Omental fat pad (tissue), 4 donors: ENCODE measurements around the gene PRSS21. TPM values are rescaled to one million over a fixed set of nuclear protein-coding genes. Genes with fewer than 3 reads are reported as not detected.

Experiments
- ATAC-seq: fragments of 150-250 bp; one replicate; pipeline ENCODE4 v1.9.1; 2016; ENCODE audit warnings: mild to moderate bottlenecking, moderate library complexity; ENCODE audit not compliant: low FRiP score
- DNase-seq: peaks from one replicate; pipeline ENCODE4 v3.0.0-alpha.2; 2019; ENCODE audit warnings: low spot score
- total RNA-seq, 4 donors: library from RNA; depleted of rRNA; stranded (reverse); fragments of >200 nt; gene quantifications; one replicate each; pipeline ENCODE4 v1.1.0, GENCODE V29; 2016
- TF ChIP-seq, protein P1 (sequence below), 3 donors: fragments of 450-650 bp; IDR thresholded peaks; one replicate each; pipeline ENCODE4 v1.5.1; 2016 to 2017; ENCODE audit warnings: antibody characterized with exemption in 3 of 3, mild to moderate bottlenecking in 3 of 3, moderate library complexity in 2 of 3

PRSS21 gene
- total RNA-seq, 4 donors from 2014 or later, result 0.65 to 1.0 TPM; not detected in 2

DNA sequence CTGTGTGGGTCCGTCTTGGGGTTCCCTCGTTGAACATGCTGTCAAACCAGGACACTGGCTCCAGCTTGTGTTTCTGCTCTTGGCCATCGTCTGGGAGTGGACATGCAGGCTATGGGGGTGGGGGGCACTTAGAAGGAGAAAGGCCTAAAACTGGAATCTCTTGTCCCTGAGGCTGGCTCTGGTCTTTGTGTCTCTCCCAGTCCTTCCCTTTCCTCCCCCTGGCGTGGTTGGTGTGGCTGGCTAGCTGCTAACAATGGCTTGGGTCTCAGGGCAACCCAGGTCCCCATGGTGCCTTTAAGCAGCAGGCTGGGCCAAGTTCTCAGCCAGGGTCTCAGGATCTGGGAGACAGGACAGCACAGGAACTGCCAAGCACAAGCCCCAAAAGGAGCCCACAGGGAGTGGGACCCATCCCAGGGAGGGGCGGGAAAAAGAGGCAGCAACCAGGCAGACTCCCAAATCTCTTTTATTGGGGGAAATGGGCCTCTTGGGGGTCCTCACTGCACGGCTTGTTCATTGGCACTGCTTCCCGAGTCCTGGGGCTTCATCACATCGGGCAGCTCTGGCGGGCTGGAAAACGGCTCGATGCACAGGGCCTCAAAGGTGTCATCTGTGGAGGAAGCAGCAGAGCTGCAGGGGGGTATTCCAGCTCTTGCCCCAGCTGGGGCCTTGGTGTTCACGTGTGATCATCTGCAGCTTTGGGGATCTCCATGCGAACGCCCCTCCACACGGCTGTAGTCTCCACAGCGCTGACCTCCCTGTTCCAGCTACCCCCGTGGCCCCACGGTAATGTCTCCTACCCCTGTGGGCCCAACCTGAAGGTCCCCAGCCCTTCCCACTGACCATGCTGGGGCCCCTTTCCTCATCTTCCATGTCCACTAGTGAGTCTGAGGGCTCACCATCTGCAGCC is 45.3 kb upstream of the PRSS21 start:
- TF ChIP-seq, protein P1, sequence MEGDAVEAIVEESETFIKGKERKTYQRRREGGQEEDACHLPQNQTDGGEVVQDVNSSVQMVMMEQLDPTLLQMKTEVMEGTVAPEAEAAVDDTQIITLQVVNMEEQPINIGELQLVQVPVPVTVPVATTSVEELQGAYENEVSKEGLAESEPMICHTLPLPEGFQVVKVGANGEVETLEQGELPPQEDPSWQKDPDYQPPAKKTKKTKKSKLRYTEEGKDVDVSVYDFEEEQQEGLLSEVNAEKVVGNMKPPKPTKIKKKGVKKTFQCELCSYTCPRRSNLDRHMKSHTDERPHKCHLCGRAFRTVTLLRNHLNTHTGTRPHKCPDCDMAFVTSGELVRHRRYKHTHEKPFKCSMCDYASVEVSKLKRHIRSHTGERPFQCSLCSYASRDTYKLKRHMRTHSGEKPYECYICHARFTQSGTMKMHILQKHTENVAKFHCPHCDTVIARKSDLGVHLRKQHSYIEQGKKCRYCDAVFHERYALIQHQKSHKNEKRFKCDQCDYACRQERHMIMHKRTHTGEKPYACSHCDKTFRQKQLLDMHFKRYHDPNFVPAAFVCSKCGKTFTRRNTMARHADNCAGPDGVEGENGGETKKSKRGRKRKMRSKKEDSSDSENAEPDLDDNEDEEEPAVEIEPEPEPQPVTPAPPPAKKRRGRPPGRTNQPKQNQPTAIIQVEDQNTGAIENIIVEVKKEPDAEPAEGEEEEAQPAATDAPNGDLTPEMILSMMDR (IDR thresholded peaks at IDR 0.05), result no peak
- ATAC-seq (no peak), DNase-seq (no peak)

DNA sequence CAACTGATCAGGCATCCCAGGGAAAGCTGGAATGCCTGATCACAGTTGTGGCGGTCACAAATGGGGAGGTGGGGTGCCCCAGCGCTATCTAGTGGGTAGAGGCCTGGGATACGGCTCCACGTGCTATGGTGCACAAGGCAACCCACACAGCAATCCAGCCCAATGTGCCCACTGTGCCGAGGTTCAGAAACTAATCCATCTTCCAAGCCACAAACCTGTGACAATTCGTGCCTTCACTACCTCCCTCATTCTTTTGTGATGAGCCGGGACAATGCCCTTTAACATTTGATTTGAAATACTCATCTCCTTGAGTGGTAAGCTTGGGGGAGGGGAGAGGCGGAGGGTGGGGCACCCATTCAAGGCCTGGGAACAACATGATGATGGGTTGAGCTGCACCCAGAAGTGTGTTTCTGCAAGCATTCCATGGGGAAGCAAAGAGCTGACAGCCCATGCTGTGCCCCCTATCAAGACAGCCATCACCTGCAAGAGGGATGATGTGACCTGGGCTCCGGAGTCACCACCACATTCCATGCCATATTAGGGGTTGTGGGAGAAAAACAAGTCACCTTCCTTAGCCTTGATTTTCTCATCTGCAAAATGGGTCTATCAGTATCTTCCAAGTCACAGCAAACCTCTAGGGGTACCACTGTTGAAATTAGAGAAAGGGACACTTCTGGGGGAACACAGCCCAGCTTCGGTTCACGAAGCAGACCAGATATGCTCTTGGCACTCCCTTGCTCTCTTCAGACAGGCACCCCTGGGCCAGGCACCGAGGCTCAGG is 43.7 kb upstream of the PRSS21 start:
- TF ChIP-seq, protein P1 (IDR thresholded peaks at IDR 0.05), result no peak
- ATAC-seq, result no peak
- no peak for DNase-seq

DNA sequence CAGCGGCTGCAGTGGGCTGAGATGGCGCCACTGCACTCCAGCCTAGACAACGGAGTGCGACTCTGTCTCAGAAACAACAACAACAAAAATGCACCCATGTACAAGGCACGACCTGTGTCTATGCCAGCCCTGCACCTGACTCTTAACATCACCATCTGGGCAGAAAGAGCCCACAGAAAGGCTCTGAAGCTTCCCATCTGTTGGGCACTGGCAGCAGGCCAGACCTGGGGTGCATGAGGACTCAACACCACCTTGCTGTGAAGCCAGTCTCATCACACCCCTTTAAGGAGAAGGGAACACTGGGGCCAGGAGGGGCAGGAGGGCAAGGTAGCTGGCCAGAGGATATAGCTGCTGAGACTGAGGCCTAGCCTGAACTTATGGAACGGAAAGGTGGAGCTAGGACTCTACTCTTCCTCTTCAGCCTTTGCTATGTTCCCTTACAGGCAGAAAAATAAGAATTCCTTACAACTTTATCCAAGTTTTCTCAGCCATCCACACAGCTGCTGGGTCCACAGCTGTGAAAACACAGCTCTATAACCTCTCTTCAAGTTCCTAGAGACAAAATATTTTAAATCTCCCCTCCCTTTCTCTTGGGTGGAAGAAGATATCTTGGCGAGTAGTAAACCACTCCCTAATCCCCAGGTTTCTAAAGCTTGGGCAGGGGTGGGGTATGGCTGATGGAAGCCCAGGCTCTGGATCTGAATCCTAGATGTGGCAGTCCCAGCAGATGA is 42.7 kb upstream of the PRSS21 start:
- DNase-seq (no peak), ATAC-seq (no peak)
- TF ChIP-seq, protein P1 (IDR thresholded peaks at IDR 0.05), result no peak

DNA sequence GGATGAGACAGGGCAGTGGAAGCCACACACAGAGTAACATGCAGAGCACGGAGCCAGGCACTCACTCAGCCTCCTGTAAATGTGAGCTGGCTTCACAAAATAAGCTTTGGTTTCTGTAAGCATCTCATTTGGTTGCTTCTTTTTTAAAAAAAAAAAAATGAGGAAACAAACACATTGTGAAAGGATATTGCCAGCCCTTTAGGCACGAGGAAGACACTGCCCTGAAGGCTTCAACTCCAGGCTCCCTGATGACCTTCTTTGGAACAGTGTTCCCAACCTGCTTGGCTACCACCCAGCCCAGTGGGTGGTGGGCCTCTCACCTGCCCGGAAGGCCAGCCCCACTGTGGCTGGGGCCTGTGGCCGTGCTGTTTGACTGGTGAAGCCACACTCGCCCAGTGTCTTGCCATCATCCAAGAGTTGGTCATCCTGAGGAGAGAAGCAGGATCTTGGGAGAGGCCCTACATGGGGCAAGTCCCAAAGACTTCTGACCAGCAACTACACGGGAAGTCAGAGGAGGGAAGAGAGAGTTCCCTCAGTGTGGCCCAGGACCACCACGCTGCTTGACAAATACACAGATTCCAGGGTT is 41.8 kb upstream of the PRSS21 start:
- DNase-seq, result no peak
- no peak for ATAC-seq
- TF ChIP-seq, protein P1 (IDR thresholded peaks at IDR 0.05), result no peak

DNA sequence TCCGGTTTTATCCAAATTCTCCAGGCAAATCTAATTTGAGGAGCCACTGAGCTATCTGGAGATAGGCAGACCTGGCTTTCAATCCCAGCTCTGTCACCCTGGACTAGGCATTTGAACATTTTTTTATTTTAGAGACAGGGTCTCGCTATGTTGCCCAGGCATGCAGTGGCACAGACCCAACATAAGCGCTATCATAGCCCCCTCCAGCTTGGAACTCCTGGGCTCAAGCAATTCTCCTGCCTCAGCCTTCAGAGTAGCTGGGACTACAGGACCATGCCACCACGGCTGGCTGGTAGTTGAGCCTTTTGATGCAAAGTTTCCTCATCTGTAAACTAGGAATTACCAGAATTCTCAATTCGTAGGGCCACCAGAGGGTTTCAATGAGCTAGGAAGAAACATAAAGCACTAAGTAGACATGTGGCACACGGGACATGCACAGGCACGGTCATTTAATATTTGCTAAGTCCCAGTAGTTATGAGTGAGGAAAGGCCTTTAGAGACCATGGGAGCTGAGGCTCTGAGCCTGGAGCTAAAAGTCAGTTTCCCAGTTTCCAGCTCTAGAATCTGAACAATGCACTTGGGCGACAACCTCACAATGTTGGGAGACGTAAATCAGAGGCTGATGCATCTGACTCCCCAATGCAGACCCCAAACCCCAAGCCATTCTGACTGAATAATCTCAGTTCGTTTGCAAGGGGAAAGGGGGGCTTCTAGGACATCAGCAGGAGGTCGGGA is 41.1 kb upstream of the PRSS21 start:
- ATAC-seq (no peak), DNase-seq (no peak)
- TF ChIP-seq, protein P1 (IDR thresholded peaks at IDR 0.05), result no peak
